Renal pelvis (tissue), 3 donors: Measurements from ENCODE around the gene KLHDC8B. TPM values are rescaled to one million over a fixed set of nuclear protein-coding genes. Genes with fewer than 3 reads are reported as not detected.

ENCODE experiments used
- polyA plus RNA-seq, 3 donors: library from polyadenylated mRNA; unstranded; fragments of 120-200 nt; gene quantifications; one replicate each; pipeline ENCODE4 v1.2.1, GENCODE V29; 2013; ENCODE audit not compliant: insufficient read length in 3 of 3

KLHDC8B gene
- polyA plus RNA-seq, 3 donors, result 43.7 to 45.0 (median 44.1) TPM

Other genes with a start within 250 kb of the KLHDC8B start
- 10 to 100 TPM; 53.3 to 55.6 (median 54.8) TPM for gene P4HTM, start 181.4 kb upstream of the KLHDC8B start, polyA plus RNA-seq
- gene WDR6, start 164.2 kb upstream of the KLHDC8B start, polyA plus RNA-seq, result 100 to 1,000 TPM; 211 to 244 (median 231) TPM
- gene DALRD3, start 153.0 kb upstream of the KLHDC8B start, polyA plus RNA-seq, result 10 to 100 TPM; 73.0 to 79.2 (median 77.4) TPM
- gene NDUFAF3, start 149.5 kb upstream of the KLHDC8B start, polyA plus RNA-seq, result 10 to 100 TPM; 65.8 to 80.8 (median 73.7) TPM
- 100 to 1,000 TPM; 219 to 234 (median 233) TPM for gene IMPDH2, start 142.2 kb upstream of the KLHDC8B start, polyA plus RNA-seq
- gene QRICH1, start 77.5 kb upstream of the KLHDC8B start, polyA plus RNA-seq, result 10 to 100 TPM; 78.9 to 87.3 (median 82.2) TPM
- 100 to 1,000 TPM; 310 to 324 (median 317) TPM for gene QARS1, start 66.8 kb upstream of the KLHDC8B start, polyA plus RNA-seq
- gene USP19, start 50.8 kb upstream of the KLHDC8B start, polyA plus RNA-seq, result 10 to 100 TPM; 61.3 to 66.0 (median 61.4) TPM
- 100 to 1,000 TPM; 397 to 499 (median 414) TPM for gene LAMB2, start 38.5 kb upstream of the KLHDC8B start, polyA plus RNA-seq
- gene CCDC71, start 5.3 kb upstream of the KLHDC8B start, polyA plus RNA-seq, result 10 to 100 TPM; 21.8 to 30.2 (median 26.8) TPM
- 10 to 100 TPM in 2 of 3 donors, 1 to 10 TPM in 1; 8.7 to 15.5 (median 14.1) TPM for gene C3orf62, start 105.6 kb downstream of the KLHDC8B start, polyA plus RNA-seq
- gene USP4, start 168.5 kb downstream of the KLHDC8B start, polyA plus RNA-seq, result 10 to 100 TPM; 58.0 to 78.6 (median 65.9) TPM
- 100 to 1,000 TPM; 145 to 187 (median 184) TPM for gene GPX1, start 186.8 kb downstream of the KLHDC8B start, polyA plus RNA-seq
- 100 to 1,000 TPM; 464 to 540 (median 513) TPM for gene RHOA, start 240.4 kb downstream of the KLHDC8B start, polyA plus RNA-seq
- 10 to 100 TPM; 32.5 to 40.4 (median 36.1) TPM for gene TCTA, start 240.8 kb downstream of the KLHDC8B start, polyA plus RNA-seq